H1 (cell line): ENCODE data around the gene PTGES3L. TPM values are rescaled to one million over a fixed set of nuclear protein-coding genes. Genes with fewer than 3 reads are reported as not detected.

Source experiments
- CTCF ChIA-PET: fragments of 300-600 bp; sonication (Branson Sonifier 250); formaldehyde crosslinking; loops from one replicate; lab custom pipeline; 2021; ENCODE audit not compliant: partially characterized antibody; lab: Charles Lee
- POLR2A ChIA-PET: fragments of 300-600 bp; sonication (Branson Sonifier 250); formaldehyde crosslinking; loops from one replicate; lab custom pipeline; 2021; ENCODE audit warnings: inconsistent platforms; ENCODE audit not compliant: partially characterized antibody; lab: Charles Lee
- DNase-seq, 2 experiments: peaks; one replicate each; pipeline versions ENCODE4 v3.0.0 to v3.0.0-alpha.2; 2010 to 2022; ENCODE audit warnings: low spot score in 2 of 2, low read depth in 1 of 2, mixed read lengths in 1 of 2
- FAIRE-seq: peaks from 2 replicates; lab custom pipeline; 2011; peaks lifted over from hg19 to GRCh38; lab: Jason Lieb, UNC
- H2AFZ ChIP-seq: 2 replicates; pipeline ENCODE4 v1.8.1; 2012; ENCODE audit warnings: low read length, inconsistent platforms
- H2AK5ac ChIP-seq: 2 replicates; pipeline ENCODE4 v1.6.1; 2013; ENCODE audit warnings: low read depth, low read length
- H2BK120ac ChIP-seq: replicated peaks from 2 replicates; pipeline ENCODE3; 2013; ENCODE audit warnings: low read depth, low read length, inconsistent platforms
- H2BK12ac ChIP-seq: 2 replicates; pipeline ENCODE4 v1.6.1; 2013; ENCODE audit warnings: low read depth, low read length
- H2BK15ac ChIP-seq: 2 replicates; pipeline ENCODE4 v1.6.1; 2013; ENCODE audit warnings: low read length
- H2BK20ac ChIP-seq: 2 replicates; pipeline ENCODE4 v1.6.1; 2013; ENCODE audit warnings: low read length
- H2BK5ac ChIP-seq: 2 replicates; pipeline ENCODE4 v1.6.1; 2013; ENCODE audit warnings: low read depth, low read length
- H3K14ac ChIP-seq: 2 replicates; pipeline ENCODE4 v1.6.1; 2013; ENCODE audit warnings: inconsistent platforms; ENCODE audit not compliant: insufficient read length
- H3K18ac ChIP-seq: 2 replicates; pipeline ENCODE4 v1.6.1; 2013; ENCODE audit warnings: low read length; ENCODE audit errors: extremely low read depth
- H3K23ac ChIP-seq: 2 replicates; pipeline ENCODE4 v1.6.1; 2013; ENCODE audit warnings: inconsistent platforms; ENCODE audit not compliant: insufficient read length
- H3K23me2 ChIP-seq: 2 replicates; pipeline ENCODE4 v1.6.1; 2013; ENCODE audit warnings: low read depth, low read length
- H3K27ac ChIP-seq: 2 replicates; pipeline ENCODE4 v1.6.1; 2011; ENCODE audit warnings: low read depth, low read length, inconsistent platforms
- H3K27me3 ChIP-seq, 4 experiments: replicated peaks in 1 of 4; 1 replicate in 1 of 4; 2 replicates in 3 of 4; pipeline versions ENCODE4 v1.6.1 to v1.8.1; 2011 to 2013; ENCODE audit warnings: low read length in 3 of 4, mild to moderate bottlenecking in 3 of 4, inconsistent platforms in 2 of 4, mixed read lengths in 2 of 4, moderate library complexity in 1 of 4; ENCODE audit not compliant: control insufficient read depth in 3 of 4, insufficient read depth in 3 of 4; ENCODE audit errors: extremely low read depth in 1 of 4
- H3K36me3 ChIP-seq, 4 experiments: 2 replicates each; pipeline versions ENCODE4 v1.6.1 to v1.8.1; 2011 to 2013; ENCODE audit warnings: mild to moderate bottlenecking in 4 of 4, low read length in 3 of 4, moderate library complexity in 2 of 4, control low read depth in 1 of 4, inconsistent platforms in 1 of 4; ENCODE audit not compliant: insufficient read depth in 4 of 4, control insufficient read depth in 2 of 4
- H3K4ac ChIP-seq: replicated peaks from 2 replicates; pipeline ENCODE3; 2013; ENCODE audit warnings: low read length, low read depth, mixed read lengths, inconsistent platforms; ENCODE audit not compliant: insufficient read length
- H3K4me1 ChIP-seq, 4 experiments: replicated peaks in 1 of 4; 1 replicate in 1 of 4; 2 replicates in 3 of 4; pipeline versions ENCODE4 v1.6.1 to v1.8.1; 2011 to 2013; ENCODE audit warnings: low read length in 3 of 4, inconsistent platforms in 2 of 4, mixed read lengths in 1 of 4; ENCODE audit not compliant: insufficient read depth in 4 of 4, control insufficient read depth in 3 of 4
- H3K4me2 ChIP-seq, 2 experiments: 2 replicates each; pipeline versions ENCODE4 v1.6.1 to v1.8.1; 2011 to 2013; ENCODE audit warnings: low read depth in 2 of 2, low read length in 2 of 2, control low read depth in 1 of 2, inconsistent platforms in 1 of 2, mild to moderate bottlenecking in 1 of 2; ENCODE audit not compliant: insufficient read depth in 1 of 2
- H3K4me3 ChIP-seq, 4 experiments: fragments of 200-600, 300-600 bp in 1 of 4; sonication (generic), shearing (Covaris generic), sonication (Bioruptor Twin) in 1 of 4; 2 replicates each; pipeline versions ENCODE4 v1.5.1 to v1.8.1; 2011 to 2016; ENCODE audit warnings: low read length in 4 of 4, low read depth in 3 of 4, control low read depth in 2 of 4, inconsistent platforms in 2 of 4, mild to moderate bottlenecking in 2 of 4, mixed read lengths in 1 of 4, moderate library complexity in 1 of 4; ENCODE audit not compliant: insufficient read depth in 2 of 4; ENCODE audit errors: extremely low read depth in 1 of 4
- H3K56ac ChIP-seq: replicated peaks from 2 replicates; pipeline ENCODE3; 2013; ENCODE audit warnings: low read depth, mild to moderate bottlenecking, mixed read lengths, low read length, inconsistent platforms; ENCODE audit not compliant: insufficient read length
- H3K79me1 ChIP-seq: 2 replicates; pipeline ENCODE4 v1.6.1; 2013; ENCODE audit warnings: low read depth, low read length, control low read depth
- H3K79me2 ChIP-seq, 2 experiments: 2 replicates each; pipeline versions ENCODE4 v1.6.1 to v1.8.1; 2012 to 2013; ENCODE audit warnings: low read length in 2 of 2, mild to moderate bottlenecking in 2 of 2, inconsistent platforms in 1 of 2; ENCODE audit not compliant: insufficient read depth in 2 of 2, control insufficient read depth in 1 of 2
- H3K9ac ChIP-seq, 4 experiments: replicated peaks in 1 of 4; 1 replicate in 1 of 4; 2 replicates in 3 of 4; pipeline versions ENCODE4 v1.6.1 to v1.8.1; 2011 to 2013; ENCODE audit warnings: low read depth in 3 of 4, low read length in 3 of 4, control low read depth in 2 of 4, mild to moderate bottlenecking in 2 of 4, moderate library complexity in 2 of 4, inconsistent platforms in 1 of 4; ENCODE audit errors: extremely low read depth in 1 of 4
- H3K9me3 ChIP-seq, 2 experiments: 2 replicates each; pipeline versions ENCODE4 v1.6.1 to v1.8.1; 2012 to 2013; ENCODE audit warnings: mild to moderate bottlenecking in 2 of 2, moderate library complexity in 2 of 2, control low read depth in 1 of 2, inconsistent platforms in 1 of 2, low read depth in 1 of 2, low read length in 1 of 2, mixed read lengths in 1 of 2; ENCODE audit not compliant: insufficient read depth in 2 of 2
- H4K20me1 ChIP-seq, 2 experiments: replicated peaks in 1 of 2; 2 replicates each; pipeline versions ENCODE3 to v1.8.1; 2011 to 2013; ENCODE audit warnings: inconsistent platforms in 2 of 2, low read length in 2 of 2, mild to moderate bottlenecking in 1 of 2; ENCODE audit not compliant: insufficient read depth in 2 of 2, control insufficient read depth in 1 of 2
- H4K5ac ChIP-seq: 2 replicates; pipeline ENCODE4 v1.6.1; 2013; ENCODE audit warnings: low read length, low read depth, mixed read lengths, inconsistent platforms; ENCODE audit not compliant: insufficient read length
- H4K8ac ChIP-seq: 2 replicates; pipeline ENCODE4 v1.8.0; 2013; ENCODE audit warnings: mild to moderate bottlenecking, moderate library complexity, low read length, inconsistent platforms; ENCODE audit not compliant: insufficient read depth; ENCODE audit errors: extremely low read depth
- H4K91ac ChIP-seq: replicated peaks from 2 replicates; pipeline ENCODE3; 2013; ENCODE audit warnings: low read length, mixed read lengths, inconsistent platforms; ENCODE audit not compliant: insufficient read length
- EP300 ChIP-seq, 2 experiments: IDR thresholded peaks; 1 replicate in 1 of 2; 2 replicates in 1 of 2; pipeline ENCODE4 v1.6.1; 2011 to 2012; ENCODE audit warnings: low read depth in 2 of 2, low read length in 2 of 2, mild to moderate bottlenecking in 2 of 2, borderline replicate concordance in 1 of 2, inconsistent platforms in 1 of 2, moderate library complexity in 1 of 2
- MAFK ChIP-seq: IDR thresholded peaks from 2 replicates; pipeline ENCODE4 v1.6.1; 2012; ENCODE audit warnings: low read depth, mild to moderate bottlenecking, improper control_type of control experiment, low read length
- polyA plus RNA-seq, 7 experiments: library from polyadenylated mRNA; depleted of rRNA in 3 of 7; stranded (reverse) in 5 of 7; unstranded in 2 of 7; fragments of >200 nt in 5 of 7; fragments of 200-250 nt in 2 of 7; gene quantifications; 1 replicate in 5 of 7; 2 replicates in 1 of 7; 4 replicates in 1 of 7; pipeline versions ENCODE4 v1.2.1 to v1.2.3, GENCODE V29; 2011 to 2013; ENCODE audit warnings: missing spikeins in 2 of 7, mixed read lengths in 2 of 7
- total RNA-seq: library from RNA; stranded (reverse); fragmentation: NEBNext Ultra II Directional; extraction: Animal tissue kit (Norgen Biotek cat#: 25700); gene quantifications from 2 replicates; pipeline ENCODE4 v1.2.1, GENCODE V29; 2021

The PTGES3L gene
- total and polyA plus RNA-seq, 2 of the 8 experiments (the other 6 are each of a cell fraction or from before 2014, with no cell fraction given) = 3.0 to 3.6 TPM

DNA sequence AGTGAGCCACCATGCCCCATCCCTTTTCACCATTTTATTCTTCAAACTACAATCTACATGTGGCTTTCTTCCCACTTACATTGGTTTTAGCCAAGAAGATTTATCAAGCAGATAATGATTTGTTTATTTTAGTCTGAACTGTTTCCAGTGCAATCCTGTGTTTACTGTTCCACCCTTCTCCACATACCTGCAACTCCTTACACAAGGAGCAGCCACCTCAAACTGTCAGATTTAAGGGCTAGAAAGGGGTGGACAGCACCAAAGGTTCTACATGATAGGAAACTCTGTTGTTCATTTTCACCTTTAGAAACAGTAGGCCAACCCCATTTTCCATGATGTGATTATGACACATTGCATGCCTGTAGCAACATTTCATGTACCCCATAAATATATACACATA is 2.4 kb upstream of the PTGES3L start:
- peak overlapping the region in 1 of 4 experiments; percentile 4; a peak in 1 of 7 replicates for H3K9ac ChIP-seq
- no peak overlapping the region for H4K8ac ChIP-seq
- H3K9me3 ChIP-seq = no peaks in the 10 kb centered on the region
- no peak overlapping the region; a peak in 2 of 4 replicates for H3K4me2 ChIP-seq
- no peak overlapping the region for H2BK120ac ChIP-seq
- H3K27me3 ChIP-seq = no peaks in the 10 kb centered on the region
- ChIA-PET CTCF (interaction anchor here (0.6 to 3.3 kb wide), 2 partner anchors 15 to 160 kb away, joined by 3 to 14 read pairs; partner anchors contain the start of gene RPL27), POLR2A (interaction anchor here (1.0 to 4.6 kb wide), 2 partner anchors 15 to 139 kb away, joined by 3 to 45 read pairs; partner anchors contain the start of gene RPL27)
- peaks cover 6% of the 10 kb centered on the region; the same call in 1 of the 2 replicates for H3K79me1 ChIP-seq
- no peak overlapping the region for H2BK15ac ChIP-seq
- no peak overlapping the region for H2AFZ ChIP-seq
- no peak for TF ChIP-seq MAFK
- TF ChIP-seq EP300 (IDR thresholded peaks at IDR 0.05; ENCODE audit: borderline replicate concordance in 1 of 2, low read depth in 2 of 2, low read length in 2 of 2) = no peak
- H2BK20ac ChIP-seq = no peak overlapping the region
- no peak overlapping the region for H3K14ac ChIP-seq
- H3K4me3 ChIP-seq = no peak overlapping the region
- H2BK5ac ChIP-seq = no peak overlapping the region
- H4K20me1 ChIP-seq = peaks cover 0 to 3% of the 10 kb centered on the region in 2 experiments
- peaks cover 2 to 8% (median 4%) of the 10 kb centered on the region in 4 experiments; a peak in 6 of 8 replicates for H3K36me3 ChIP-seq
- H3K23ac ChIP-seq = no peak overlapping the region
- no peak overlapping the region for H4K91ac ChIP-seq
- H2BK12ac ChIP-seq = no peak overlapping the region
- peaks cover 10% of the 10 kb centered on the region for H3K23me2 ChIP-seq
- H3K27ac ChIP-seq = no peak overlapping the region
- no peak overlapping the region for H3K4ac ChIP-seq
- no peak overlapping the region for H2AK5ac ChIP-seq
- no peak for DNase-seq
- H3K79me2 ChIP-seq = peaks cover 0 to 17% of the 10 kb centered on the region in 2 experiments; a peak in 3 of 4 replicates
- H3K56ac ChIP-seq = no peak overlapping the region
- no peak overlapping the region for H3K18ac ChIP-seq
- peaks cover 3 to 16% (median 4%) of the 10 kb centered on the region in 4 experiments; a peak in 5 of 7 replicates for H3K4me1 ChIP-seq
- H4K5ac ChIP-seq = no peak overlapping the region
- FAIRE-seq = no peak
